B cell (primary cell): Measurements from ENCODE around the gene CTNNA2.

Experiments used
- EZH2 ChIP-seq: IDR thresholded peaks from 2 replicates; pipeline ENCODE4 v1.6.1; 2012; ENCODE audit warnings: borderline replicate concordance, low read depth, mild to moderate bottlenecking, moderate library complexity, low read length; ENCODE audit not compliant: insufficient read depth, poor library complexity, severe bottlenecking
- TF ChIP-seq, protein P1 (sequence below): fragments of 200-600 bp; IDR thresholded peaks from one replicate; pipeline ENCODE4 v1.8.0; 2022; ENCODE audit warnings: antibody characterized with exemption, mild to moderate bottlenecking

DNA sequence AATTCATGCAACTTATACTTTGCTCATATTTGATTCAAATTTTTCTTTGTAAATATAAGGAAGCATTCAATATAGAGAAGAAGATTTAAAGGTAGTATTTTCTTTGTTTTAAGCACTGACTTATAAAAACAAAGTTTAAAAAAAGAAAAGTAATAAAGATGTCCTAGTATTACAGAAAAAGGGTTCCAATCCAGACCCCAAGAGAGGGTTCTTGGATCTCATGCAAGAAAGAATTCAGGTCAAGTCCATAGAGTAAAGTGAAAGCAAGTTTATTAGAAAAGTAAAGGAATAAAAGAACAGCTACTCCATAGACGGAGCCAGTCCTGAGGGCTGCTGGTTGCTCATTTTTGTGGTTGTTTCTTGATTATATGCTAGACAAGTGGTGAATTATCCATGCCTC is 267.9 kb downstream of the CTNNA2 start:
- TF ChIP-seq, protein P1, sequence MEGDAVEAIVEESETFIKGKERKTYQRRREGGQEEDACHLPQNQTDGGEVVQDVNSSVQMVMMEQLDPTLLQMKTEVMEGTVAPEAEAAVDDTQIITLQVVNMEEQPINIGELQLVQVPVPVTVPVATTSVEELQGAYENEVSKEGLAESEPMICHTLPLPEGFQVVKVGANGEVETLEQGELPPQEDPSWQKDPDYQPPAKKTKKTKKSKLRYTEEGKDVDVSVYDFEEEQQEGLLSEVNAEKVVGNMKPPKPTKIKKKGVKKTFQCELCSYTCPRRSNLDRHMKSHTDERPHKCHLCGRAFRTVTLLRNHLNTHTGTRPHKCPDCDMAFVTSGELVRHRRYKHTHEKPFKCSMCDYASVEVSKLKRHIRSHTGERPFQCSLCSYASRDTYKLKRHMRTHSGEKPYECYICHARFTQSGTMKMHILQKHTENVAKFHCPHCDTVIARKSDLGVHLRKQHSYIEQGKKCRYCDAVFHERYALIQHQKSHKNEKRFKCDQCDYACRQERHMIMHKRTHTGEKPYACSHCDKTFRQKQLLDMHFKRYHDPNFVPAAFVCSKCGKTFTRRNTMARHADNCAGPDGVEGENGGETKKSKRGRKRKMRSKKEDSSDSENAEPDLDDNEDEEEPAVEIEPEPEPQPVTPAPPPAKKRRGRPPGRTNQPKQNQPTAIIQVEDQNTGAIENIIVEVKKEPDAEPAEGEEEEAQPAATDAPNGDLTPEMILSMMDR = no peak
- TF ChIP-seq EZH2 = no peak
